SIG-M5 treated with dmso at 0.1 percent for 504 hours (cell line): ENCODE measurements around the gene NDRG3.

Experiments
- DNase-seq: peaks from one replicate; lab custom pipeline; 2025; ENCODE audit not compliant: unreplicated experiment; lab: John Stamatoyannopoulos, UW

Gene NDRG3

GRCh38 chr20:36761125-36761524 is 15.2 kb upstream of the NDRG3 start:
- DNase-seq: no peak

- DNase-seq: no peak
These were observed 14.8 kb upstream of the NDRG3 start for GRCh38 chr20:36760647-36761046.

DNA sequence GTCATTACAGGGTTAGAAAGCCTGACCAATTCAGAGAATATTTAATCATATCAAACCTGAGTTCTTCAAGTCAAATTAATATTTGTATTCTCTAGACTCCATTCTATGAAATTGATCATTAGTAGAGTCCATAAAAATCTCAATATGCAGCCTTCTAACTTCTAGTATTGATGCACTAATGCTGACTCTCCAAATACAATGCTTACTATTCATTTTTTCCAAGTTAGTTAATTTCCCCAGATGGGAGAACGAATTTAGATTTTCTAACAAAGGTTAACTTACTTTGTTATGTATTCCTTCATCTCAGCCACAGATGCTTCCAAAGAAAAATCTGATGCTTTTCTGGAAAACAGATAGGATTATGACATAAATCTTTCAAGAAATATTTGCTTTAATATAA is 12.4 kb upstream of the NDRG3 start:
- no peak for DNase-seq

- DNase-seq: no peak
These were observed 10.6 kb upstream of the NDRG3 start for GRCh38 chr20:36756496-36756895.

DNA sequence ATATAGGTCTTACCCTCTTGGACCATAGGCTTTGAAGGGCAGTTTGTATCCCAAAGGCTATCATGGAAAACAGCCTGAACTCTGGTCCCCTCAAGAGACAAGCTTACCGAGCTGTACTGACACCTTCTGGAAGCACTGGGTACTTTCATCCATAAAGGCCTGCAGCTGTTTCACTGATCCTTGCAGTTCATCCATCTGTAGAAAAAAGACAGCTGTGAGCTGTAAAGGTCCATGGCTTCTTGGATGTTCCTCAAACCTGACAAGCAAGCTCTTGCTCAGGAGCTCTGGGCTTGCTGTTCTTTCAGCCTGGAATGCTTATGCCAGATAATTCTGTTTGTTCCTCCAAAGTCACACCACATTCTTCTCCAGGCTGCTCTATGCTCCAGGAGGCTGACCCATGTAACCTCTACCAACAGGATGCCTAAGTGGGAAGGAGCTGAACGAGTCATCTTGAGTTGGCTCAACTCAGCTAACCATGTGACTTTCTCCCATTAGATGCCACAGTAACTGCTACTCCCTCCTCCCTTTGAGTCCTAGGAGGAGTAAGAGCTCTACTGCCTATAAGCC is 8.8 kb upstream of the NDRG3 start:
- DNase-seq: peak; percentile 50

GRCh38 chr20:36752582-36752981 is 6.7 kb upstream of the NDRG3 start:
- DNase-seq: no peak

- DNase-seq: peak; percentile 25
These were observed 510 bp downstream of the NDRG3 start for GRCh38 chr20:36745234-36745926.

DNA sequence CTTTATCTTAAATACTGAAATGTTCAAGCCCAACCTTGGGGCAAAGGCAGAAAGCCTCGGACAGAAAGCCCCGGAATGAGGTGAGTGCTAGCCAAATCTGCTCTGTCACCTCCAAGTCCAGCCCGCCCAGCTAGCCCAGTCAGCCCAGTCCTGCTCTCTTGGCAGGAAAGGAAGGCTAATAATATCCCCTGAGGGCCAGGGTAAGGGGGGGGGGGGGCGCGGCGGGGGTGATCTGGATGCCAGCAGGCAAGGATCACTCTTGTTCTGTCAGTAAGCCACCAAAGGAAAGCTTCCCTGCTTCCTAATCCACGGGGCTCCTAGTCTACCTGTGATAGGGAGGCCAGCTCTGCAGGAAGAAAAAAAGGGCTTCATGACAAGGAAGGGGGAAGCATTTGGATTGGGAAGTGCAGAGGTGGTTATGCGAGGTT is 1.1 kb downstream of the NDRG3 start:
- no peak for DNase-seq

DNA sequence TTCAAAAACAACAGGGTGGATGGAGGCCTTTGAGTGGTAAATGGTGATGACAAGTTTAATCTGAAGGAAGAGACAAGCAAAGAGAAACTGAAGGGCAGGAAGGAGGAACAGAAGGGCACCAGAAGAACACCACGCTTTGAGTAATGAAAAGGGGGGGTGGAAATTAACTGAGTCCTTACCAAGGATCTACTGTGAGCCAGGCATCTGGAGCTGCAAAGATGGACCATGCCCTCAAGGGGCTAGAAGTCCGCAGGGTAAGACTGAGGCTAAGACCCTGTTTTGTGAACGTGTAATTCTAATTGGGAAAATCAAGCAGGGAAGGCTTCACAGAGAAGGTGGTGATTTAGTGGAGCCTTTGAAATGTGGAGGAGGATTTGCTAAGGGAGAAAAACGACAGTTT is 1.6 kb downstream of the NDRG3 start:
- no peak for DNase-seq

GRCh38 chr20:36742558-36742957 is 3.3 kb downstream of the NDRG3 start:
- no peak for DNase-seq

GRCh38 chr20:36741072-36741471 is 4.8 kb downstream of the NDRG3 start:
- no peak for DNase-seq

DNA sequence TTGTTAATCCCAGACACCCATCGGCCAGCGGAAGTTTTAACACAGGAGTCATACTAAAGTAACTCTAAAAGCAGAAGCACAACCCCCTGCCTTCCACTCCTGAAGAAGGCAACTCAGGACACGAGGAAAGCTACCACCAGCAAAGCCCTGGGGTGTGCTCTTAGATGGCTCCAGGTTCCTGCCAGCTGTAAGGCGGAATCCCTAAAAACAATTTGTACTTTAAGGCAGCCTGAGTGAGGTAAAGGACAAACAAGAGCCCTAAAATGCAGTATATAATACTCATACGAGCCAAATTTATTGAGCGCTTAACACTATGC is 8.7 kb downstream of the NDRG3 start:
- DNase-seq: no peak

DNA sequence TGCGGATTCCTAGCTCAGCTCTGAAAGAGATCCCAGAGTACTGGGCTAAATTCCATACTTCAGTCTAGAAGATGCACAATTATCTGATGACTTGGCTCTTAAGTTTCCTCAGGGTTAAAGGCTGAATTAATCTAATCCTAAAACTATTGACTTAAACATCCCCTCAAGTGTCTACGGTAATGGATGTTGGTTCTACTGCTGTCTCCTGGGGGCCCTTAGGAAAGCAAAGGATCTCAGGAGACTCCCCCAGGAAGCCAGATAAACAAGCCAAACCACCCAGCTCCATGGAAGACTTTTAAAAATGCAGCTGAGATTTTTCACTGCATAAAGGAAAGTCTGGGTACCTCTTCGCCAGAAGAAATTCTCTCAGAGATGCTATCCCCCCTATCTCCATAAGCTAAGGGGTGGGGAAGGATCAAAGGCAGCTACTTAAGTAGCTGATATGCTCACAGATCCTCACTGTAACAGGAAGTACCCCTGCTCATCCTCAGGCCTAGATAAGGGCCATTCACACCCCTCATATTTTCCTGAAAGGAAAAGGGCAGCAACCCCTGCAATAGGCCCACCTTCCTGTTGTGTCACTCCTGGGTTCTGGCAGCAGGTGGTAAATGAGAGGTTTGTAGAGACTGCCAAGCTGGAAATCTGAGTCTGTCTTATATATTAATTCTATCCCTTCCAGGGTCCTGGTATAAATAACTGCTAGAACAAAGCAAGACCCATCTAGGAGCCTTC is 9.3 kb downstream of the NDRG3 start:
- DNase-seq: no peak

- DNase-seq: no peak
These were observed 13.4 kb downstream of the NDRG3 start for GRCh38 chr20:36732456-36732855.

DNA sequence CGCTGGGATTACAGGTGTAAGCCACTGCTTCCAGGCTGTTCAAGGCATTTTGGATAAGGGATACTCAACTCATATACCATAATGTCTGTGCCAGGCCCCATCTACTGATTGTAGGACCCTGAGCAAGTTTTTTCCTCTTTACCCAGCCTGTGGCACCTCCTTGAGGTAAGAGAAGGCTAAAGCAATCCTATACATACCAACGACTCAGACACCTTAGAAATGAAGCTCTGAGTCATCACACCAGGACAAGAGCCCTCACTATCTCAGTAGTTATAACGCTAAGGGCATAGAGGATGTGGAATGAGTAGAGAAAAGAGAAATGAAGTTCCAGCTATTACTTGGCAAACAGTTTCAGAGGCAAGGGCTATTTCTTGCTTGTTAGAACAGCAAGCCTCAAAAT is 16.9 kb downstream of the NDRG3 start:
- DNase-seq: peak; percentile 18

GRCh38 chr20:36726168-36726567 is 19.7 kb downstream of the NDRG3 start:
- DNase-seq: no peak

DNA sequence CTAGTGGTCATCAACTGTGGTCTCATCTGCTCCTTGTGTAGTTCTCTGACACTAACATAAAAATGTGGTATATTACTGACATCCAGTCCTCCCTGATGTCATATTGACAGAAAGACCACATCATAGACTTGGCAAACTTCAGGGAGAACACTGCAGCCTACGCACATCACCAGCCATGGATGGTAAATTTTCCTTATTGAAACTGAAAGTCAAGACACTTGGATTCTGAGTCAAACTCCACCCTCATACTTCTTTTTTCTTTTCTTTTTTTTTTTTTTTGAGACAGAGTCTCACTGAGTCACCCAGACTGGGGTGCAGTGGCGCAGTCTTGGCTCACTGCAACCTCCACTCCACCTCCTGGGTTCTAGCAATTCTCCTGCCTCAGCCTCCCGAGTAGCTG is 25.4 kb downstream of the NDRG3 start:
- no peak for DNase-seq

DNA sequence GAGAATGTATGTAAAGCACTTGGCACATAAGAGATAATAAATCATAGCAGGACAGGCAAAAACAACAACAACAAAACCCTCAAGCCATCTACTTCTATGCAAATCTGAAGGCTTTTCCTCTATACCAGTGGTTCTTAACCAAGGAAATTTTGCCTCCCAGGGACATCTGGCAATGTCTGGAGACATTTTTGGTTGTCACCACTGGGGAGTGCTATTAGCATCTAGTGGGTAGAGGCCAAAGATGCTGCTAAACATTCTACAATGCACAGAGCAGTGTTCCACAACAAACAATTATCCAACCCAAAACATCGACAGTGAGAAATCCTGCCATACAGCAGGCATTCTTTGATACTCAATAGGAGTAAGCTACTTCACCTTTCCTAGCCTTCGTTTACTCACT is 28.2 kb downstream of the NDRG3 start:
- no peak for DNase-seq

- no peak for DNase-seq
These were observed 28.9 kb downstream of the NDRG3 start for GRCh38 chr20:36717021-36717420.

GRCh38 chr20:36712775-36713174 is 33.1 kb downstream of the NDRG3 start:
- no peak for DNase-seq

- no peak for DNase-seq
These were observed 36.8 kb downstream of the NDRG3 start for GRCh38 chr20:36709126-36709525.

DNA sequence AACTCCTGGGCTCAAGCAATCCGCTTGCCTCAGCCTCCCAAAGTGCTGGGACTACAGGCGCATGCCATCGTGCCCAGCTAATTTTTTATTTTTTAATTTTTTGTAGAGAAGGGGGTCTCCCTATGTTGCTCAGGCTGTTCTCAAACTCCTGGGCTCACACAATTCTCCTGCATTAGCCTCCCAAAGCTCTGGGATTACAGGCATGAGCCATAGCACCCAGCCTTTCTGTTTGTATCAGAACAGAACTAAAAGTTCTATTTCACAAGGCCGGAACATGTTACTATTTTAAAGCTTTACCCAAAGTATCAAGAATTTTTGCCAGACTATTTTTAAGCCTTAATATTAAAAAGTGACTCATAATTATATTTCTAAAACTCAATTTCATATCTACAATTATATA is 42.4 kb downstream of the NDRG3 start:
- DNase-seq: no peak

- DNase-seq: no peak
These were observed 45.5 kb downstream of the NDRG3 start for GRCh38 chr20:36700438-36700837.
